Stimulated activated naive B cell treated with anti-CD40 and anti-IgM and Interleukin-4, amounts not matched to agents 10 μg/mL and 1 μg/mL and 100 μg/mL, for 72 hours (primary cell): ENCODE data around the gene SMARCC2.
A peak's percentile ranks its signal among the peaks of the same experiment; 100 is the strongest.

ENCODE experiments used
- ATAC-seq, 2 donors: fragments of 150-1000 bp; cut with Tn5 transposase; replicated peaks; 2 replicates each; pipeline ENCODE4 v1.10.0; 2021; ENCODE audit warnings: moderate library complexity in 1 of 2
- DNase-seq: peaks from one replicate; pipeline ENCODE4 v3.0.0; 2021
- H3K27ac Mint-ChIP-seq: one replicate; pipeline ENCODE4 v1.8.0; 2022; ENCODE audit warnings: mild to moderate bottlenecking, mixed read lengths
- H3K27me3 Mint-ChIP-seq, 2 donors: one replicate each; pipeline ENCODE4 v1.8.0; 2022; ENCODE audit warnings: mixed read lengths in 2 of 2
- H3K36me3 Mint-ChIP-seq, 2 donors: one replicate each; pipeline ENCODE4 v1.8.0; 2022; ENCODE audit warnings: mixed read lengths in 2 of 2, mild to moderate bottlenecking in 1 of 2
- H3K4me1 Mint-ChIP-seq, 2 donors: one replicate each; pipeline ENCODE4 v1.8.0; 2022; ENCODE audit warnings: mixed read lengths in 2 of 2, mild to moderate bottlenecking in 1 of 2
- H3K4me3 Mint-ChIP-seq, 2 donors: one replicate each; pipeline ENCODE4 v1.8.0; 2022; ENCODE audit warnings: mild to moderate bottlenecking in 2 of 2, mixed read lengths in 2 of 2, moderate library complexity in 1 of 2
- H3K9me3 Mint-ChIP-seq, 2 donors: one replicate each; pipeline ENCODE4 v1.8.0; 2022; ENCODE audit warnings: mixed read lengths in 2 of 2, mild to moderate bottlenecking in 1 of 2

The SMARCC2 gene

GRCh38 chr12:56221757-56222530, 32.7 kb upstream of the SMARCC2 start, which contains the start of gene RNF41:
Gene RNF41 (minus strand): TSS chr12:56221922. CDS start chr12:56214047, 7,875 bp downstream.
- Mint-ChIP-seq H3K4me3 (peak within 1 kb of the TSS; percentile 92 to 96), H3K36me3 (peaks cover 7 to 20% of the 10 kb centered on the region in 2 donors), H3K27ac (peak within 1 kb of the TSS; percentile 99), H3K27me3 (no peaks in the 10 kb centered on the region), H3K4me1 (peaks cover 29 to 43% of the 10 kb centered on the region in 2 donors), H3K9me3 (no peaks in the 10 kb centered on the region)
- peak; percentile 91 for DNase-seq
- ATAC-seq, result peak; percentile 86

GRCh38 chr12:56221232-56221756, 32.0 kb upstream of the SMARCC2 start:
- Mint-ChIP-seq H3K27ac (peak overlapping the region; percentile 99), H3K4me1 (peaks cover 33 to 49% of the 10 kb centered on the region in 2 donors), H3K36me3 (peaks cover 13 to 23% of the 10 kb centered on the region in 2 donors), H3K9me3 (no peaks in the 10 kb centered on the region), H3K4me3 (peak overlapping the region; percentile 92 to 96), H3K27me3 (no peaks in the 10 kb centered on the region)
- DNase-seq, result no peak
- ATAC-seq, result peak; percentile 11 to 22

GRCh38 chr12:56220611-56221231, 31.4 kb upstream of the SMARCC2 start:
- H3K4me1 Mint-ChIP-seq, result peaks cover 33 to 49% of the 10 kb centered on the region in 2 donors
- peaks cover 11 to 22% of the 10 kb centered on the region in 2 donors for H3K36me3 Mint-ChIP-seq
- peak overlapping the region; percentile 99 for H3K27ac Mint-ChIP-seq
- H3K9me3 Mint-ChIP-seq, result no peaks in the 10 kb centered on the region
- H3K4me3 Mint-ChIP-seq, result peak overlapping the region; percentile 92 to 96
- ATAC-seq, result peak; percentile 25 to 28
- peak; percentile 9 for DNase-seq
- H3K27me3 Mint-ChIP-seq, result no peaks in the 10 kb centered on the region

GRCh38 chr12:56219840-56220239, 30.6 kb upstream of the SMARCC2 start:
- Mint-ChIP-seq H3K27me3 (no peaks in the 10 kb centered on the region), H3K4me1 (peaks cover 25 to 47% of the 10 kb centered on the region in 2 donors), H3K9me3 (no peaks in the 10 kb centered on the region), H3K36me3 (peaks cover 14 to 22% of the 10 kb centered on the region in 2 donors), H3K27ac (no peak overlapping the region), H3K4me3 (peak overlapping the region; percentile 32 to 92)
- ATAC-seq (no peak), DNase-seq (no peak)

GRCh38 chr12:56216461-56216860, 27.2 kb upstream of the SMARCC2 start:
- Mint-ChIP-seq H3K4me3 (no peak overlapping the region), H3K4me1 (peaks cover 13 to 24% of the 10 kb centered on the region in 2 donors), H3K36me3 (peaks cover 25 to 29% of the 10 kb centered on the region in 2 donors), H3K9me3 (no peaks in the 10 kb centered on the region), H3K27ac (no peak overlapping the region), H3K27me3 (no peaks in the 10 kb centered on the region)
- ATAC-seq, result no peak
- DNase-seq, result no peak

DNA sequence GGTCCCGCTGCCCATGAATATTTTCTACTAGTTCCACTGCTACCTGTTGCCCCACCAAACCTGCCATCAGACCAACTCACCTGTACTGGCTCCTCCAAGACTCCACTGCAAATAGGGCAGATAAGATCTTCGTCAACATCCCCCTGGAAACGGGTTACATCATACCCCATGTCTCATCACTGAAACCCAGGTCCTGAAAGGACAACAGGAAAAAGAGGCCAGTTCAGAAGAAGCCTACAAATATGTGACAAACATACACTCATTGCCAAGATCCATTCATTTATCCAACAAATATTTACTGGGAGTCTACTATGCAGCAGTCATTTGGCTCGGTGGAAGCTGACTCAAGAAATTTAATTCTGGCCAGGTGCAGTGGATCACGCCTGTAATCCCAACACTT, 24.6 kb upstream of the SMARCC2 start:
- ATAC-seq (no peak), DNase-seq (no peak)
- H3K36me3 Mint-ChIP-seq, result peaks cover 35 to 49% of the 10 kb centered on the region in 2 donors
- no peak overlapping the region for H3K27ac Mint-ChIP-seq
- no peak overlapping the region for H3K4me3 Mint-ChIP-seq
- H3K27me3 Mint-ChIP-seq, result no peaks in the 10 kb centered on the region
- peaks cover 9 to 23% of the 10 kb centered on the region in 2 donors for H3K4me1 Mint-ChIP-seq
- no peaks in the 10 kb centered on the region for H3K9me3 Mint-ChIP-seq

DNA sequence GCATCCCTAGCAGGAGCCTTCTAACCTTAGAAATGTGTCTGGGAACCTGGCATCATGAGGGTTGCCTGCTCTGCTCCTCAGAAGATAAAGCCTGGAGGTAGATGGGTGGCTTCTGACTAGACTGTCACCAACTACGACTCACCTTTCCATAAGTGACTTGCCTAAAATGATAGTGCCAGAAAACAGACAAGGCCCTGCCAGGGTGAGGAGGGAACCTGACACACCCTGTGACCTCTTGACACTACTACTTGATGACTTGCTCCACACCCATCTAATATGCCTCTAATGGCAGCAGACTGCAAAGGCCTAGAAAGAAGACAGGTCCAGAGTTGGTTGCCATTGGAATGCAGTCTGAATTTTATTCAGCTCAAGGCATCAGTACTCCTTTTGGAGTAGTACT, 23.1 kb upstream of the SMARCC2 start:
- Mint-ChIP-seq H3K27ac (peak overlapping the region; percentile 84), H3K9me3 (no peaks in the 10 kb centered on the region), H3K27me3 (no peaks in the 10 kb centered on the region), H3K4me1 (peaks cover 12 to 26% of the 10 kb centered on the region in 2 donors), H3K4me3 (no peak overlapping the region), H3K36me3 (peaks cover 38 to 57% of the 10 kb centered on the region in 2 donors)
- DNase-seq (no peak), ATAC-seq (no peak)

DNA sequence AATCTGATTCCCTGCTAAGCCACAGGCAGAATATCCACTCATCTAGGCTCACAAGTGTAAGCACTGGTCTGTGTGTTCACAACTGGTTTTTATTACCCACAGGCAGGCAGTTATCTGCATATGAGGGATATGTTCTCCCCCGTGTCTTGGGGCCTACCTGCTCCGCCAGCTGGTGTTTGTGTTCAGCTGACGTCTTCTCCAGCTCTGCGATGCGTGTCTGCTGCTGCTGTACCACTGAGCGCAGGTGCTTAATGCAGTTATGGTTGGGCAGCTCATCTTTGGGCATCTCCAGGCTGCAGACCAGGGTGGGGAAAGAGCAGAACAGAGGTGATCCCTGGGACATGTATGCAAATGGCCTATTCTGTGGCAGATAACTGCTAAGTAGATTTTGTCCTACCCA, 18.7 kb upstream of the SMARCC2 start:
- no peaks in the 10 kb centered on the region for H3K27me3 Mint-ChIP-seq
- H3K4me1 Mint-ChIP-seq, result peaks cover 13 to 25% of the 10 kb centered on the region in 2 donors
- peak; percentile 78 to 82 for ATAC-seq
- peaks cover 28 to 60% of the 10 kb centered on the region in 2 donors for H3K36me3 Mint-ChIP-seq
- H3K27ac Mint-ChIP-seq, result peak overlapping the region; percentile 73
- H3K4me3 Mint-ChIP-seq, result no peak overlapping the region
- DNase-seq, result no peak
- no peaks in the 10 kb centered on the region for H3K9me3 Mint-ChIP-seq

DNA sequence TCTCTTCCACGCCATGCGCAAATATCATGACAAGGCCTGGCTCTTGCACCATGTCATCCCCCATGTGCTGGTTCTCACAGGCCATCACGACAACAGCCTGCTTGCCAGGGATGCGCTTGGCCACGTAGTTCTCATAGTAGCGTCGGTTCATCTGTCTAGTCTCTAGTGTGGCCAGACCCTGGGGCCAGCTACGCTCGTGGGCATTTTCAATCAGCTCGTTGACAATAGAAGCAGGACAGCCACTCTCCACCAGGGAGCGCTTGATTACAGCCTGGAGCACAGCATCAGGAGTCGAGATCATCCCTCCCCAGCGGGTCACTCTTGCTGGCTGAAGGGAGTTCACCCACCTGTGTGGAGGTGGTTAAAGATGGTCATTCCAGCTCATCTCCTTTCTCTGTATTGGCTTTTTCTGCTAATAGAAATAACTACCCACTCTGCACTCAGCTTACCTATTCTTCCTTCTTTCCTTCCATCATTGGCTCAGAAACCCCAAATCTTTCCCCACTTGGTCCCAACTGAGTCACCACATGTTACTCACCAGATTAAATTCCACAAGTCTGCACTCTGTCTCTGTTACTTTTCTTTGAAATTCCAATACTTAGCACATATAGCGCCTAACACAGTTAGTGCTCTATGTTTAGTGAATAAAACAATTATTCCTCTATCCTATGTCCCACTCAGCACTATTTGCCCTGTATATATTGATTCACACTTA, 17.3 kb upstream of the SMARCC2 start:
- Mint-ChIP-seq H3K27me3 (no peaks in the 10 kb centered on the region), H3K4me1 (peaks cover 20 to 26% of the 10 kb centered on the region in 2 donors), H3K27ac (no peak overlapping the region), H3K9me3 (no peaks in the 10 kb centered on the region), H3K4me3 (no peak overlapping the region), H3K36me3 (peaks cover 23 to 55% of the 10 kb centered on the region in 2 donors)
- ATAC-seq (peak; percentile 55 to 64), DNase-seq (peak; percentile 21)

DNA sequence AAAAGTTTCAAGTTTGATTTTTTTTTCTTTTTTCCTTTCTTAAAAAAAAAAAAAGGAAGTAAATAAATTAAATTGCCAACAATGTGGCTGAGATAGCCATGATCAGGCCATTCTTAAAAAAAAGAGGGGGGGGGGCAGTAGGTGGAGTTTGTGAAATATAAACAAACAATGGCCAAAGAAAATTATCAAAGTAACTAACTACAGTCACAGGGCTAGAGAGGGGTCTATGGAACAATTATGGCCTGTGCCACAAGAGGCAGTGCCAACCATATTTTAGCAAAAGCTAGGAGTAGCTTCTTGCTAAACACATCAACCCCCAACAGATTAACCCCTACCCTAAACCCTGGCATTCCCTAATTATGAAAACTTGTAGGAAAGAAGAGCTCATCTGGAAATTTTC, 16.2 kb upstream of the SMARCC2 start:
- no peak overlapping the region for H3K4me3 Mint-ChIP-seq
- H3K27me3 Mint-ChIP-seq, result no peaks in the 10 kb centered on the region
- ATAC-seq, result peak; percentile 35 to 48
- no peaks in the 10 kb centered on the region for H3K9me3 Mint-ChIP-seq
- peak overlapping the region; percentile 71 for H3K27ac Mint-ChIP-seq
- H3K4me1 Mint-ChIP-seq, result peaks cover 19 to 24% of the 10 kb centered on the region in 2 donors
- no peak for DNase-seq
- H3K36me3 Mint-ChIP-seq, result peaks cover 20 to 44% of the 10 kb centered on the region in 2 donors

DNA sequence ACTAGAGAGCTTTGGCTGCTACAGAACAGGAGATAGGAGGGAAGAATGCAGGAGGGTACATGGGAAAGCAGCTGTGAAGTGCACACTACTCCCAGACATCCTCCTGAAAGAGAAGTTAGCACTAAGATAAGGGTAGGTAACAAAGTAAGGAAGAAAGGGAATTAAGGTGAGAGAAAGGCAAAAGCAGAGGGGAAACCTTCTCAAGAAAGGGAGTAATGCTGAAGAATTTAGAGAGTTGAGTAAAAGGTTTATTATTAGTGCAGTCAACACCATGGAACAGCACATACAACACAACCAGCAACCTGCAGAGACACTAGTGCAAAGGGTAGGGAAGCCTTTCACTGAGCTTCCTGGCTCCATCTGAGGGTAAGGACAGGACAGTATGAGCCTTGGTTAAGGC, 15.0 kb upstream of the SMARCC2 start:
- Mint-ChIP-seq H3K9me3 (no peaks in the 10 kb centered on the region), H3K27me3 (no peaks in the 10 kb centered on the region), H3K27ac (peak overlapping the region; percentile 9), H3K4me1 (peaks cover 15 to 22% of the 10 kb centered on the region in 2 donors), H3K36me3 (peaks cover 12 to 35% of the 10 kb centered on the region in 2 donors), H3K4me3 (no peak overlapping the region)
- no peak for ATAC-seq
- DNase-seq, result no peak

GRCh38 chr12:56202838-56203237, 13.6 kb upstream of the SMARCC2 start:
- Mint-ChIP-seq H3K4me1 (peaks cover 15 to 25% of the 10 kb centered on the region in 2 donors), H3K27ac (peak overlapping the region; percentile 79), H3K4me3 (no peak overlapping the region), H3K36me3 (peaks cover 12 to 27% of the 10 kb centered on the region in 2 donors), H3K27me3 (no peaks in the 10 kb centered on the region), H3K9me3 (no peaks in the 10 kb centered on the region)
- DNase-seq, result no peak
- no peak for ATAC-seq

- peak overlapping the region; percentile 79 for H3K27ac Mint-ChIP-seq
- no peak overlapping the region for H3K4me3 Mint-ChIP-seq
- no peaks in the 10 kb centered on the region for H3K9me3 Mint-ChIP-seq
- H3K27me3 Mint-ChIP-seq, result no peaks in the 10 kb centered on the region
- peaks cover 11 to 22% of the 10 kb centered on the region in 2 donors for H3K4me1 Mint-ChIP-seq
- peaks cover 9 to 23% of the 10 kb centered on the region in 2 donors for H3K36me3 Mint-ChIP-seq
- no peak for DNase-seq
- no peak for ATAC-seq
Observed at GRCh38 chr12:56202366-56202765, 13.1 kb upstream of the SMARCC2 start.

DNA sequence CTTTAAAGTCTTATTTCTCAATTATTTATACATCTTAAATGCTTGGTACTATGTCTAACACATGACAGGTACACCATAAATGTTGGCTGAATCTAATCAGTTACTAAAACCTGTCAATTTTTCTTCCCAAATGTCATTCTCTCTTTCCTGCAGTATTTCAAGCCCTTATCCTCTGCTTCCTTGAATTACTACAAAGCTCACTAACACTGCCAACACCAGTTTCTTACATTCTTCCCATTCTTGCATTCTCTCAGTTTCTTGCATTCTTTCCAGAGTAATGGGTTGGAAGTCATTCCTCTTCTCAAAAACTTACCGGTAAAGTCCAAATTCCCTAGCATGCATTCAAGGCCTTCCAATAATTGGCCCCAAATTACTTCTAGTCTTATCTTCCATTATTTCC, 9.6 kb upstream of the SMARCC2 start:
- DNase-seq (no peak), ATAC-seq (no peak)
- no peak overlapping the region for H3K4me3 Mint-ChIP-seq
- H3K27ac Mint-ChIP-seq, result peak overlapping the region; percentile 2
- H3K9me3 Mint-ChIP-seq, result no peaks in the 10 kb centered on the region
- peaks cover 5 to 7% of the 10 kb centered on the region in 2 donors for H3K4me1 Mint-ChIP-seq
- no peaks in the 10 kb centered on the region for H3K36me3 Mint-ChIP-seq
- H3K27me3 Mint-ChIP-seq, result no peaks in the 10 kb centered on the region
